ENCODE measurements around the gene LAMC3. TPM values are rescaled to one million over a fixed set of nuclear protein-coding genes. Genes with fewer than 3 reads are reported as not detected.
A peak's percentile ranks its signal among the peaks of the same experiment; 100 is the strongest.

The LAMC3 gene
- total RNA-seq, 1 donor from 2014 or later: 26.4 TPM

GRCh38 chr9:131121346-131121745, 112.4 kb downstream of the LAMC3 start:
- ATAC-seq (no peak), DNase-seq (no peak)
- no peak overlapping the region for H3K4me3 ChIP-seq
- H3K36me3 ChIP-seq: no peaks in the 10 kb centered on the region
- no peak overlapping the region for H3K27ac ChIP-seq
- no peak for TF ChIP-seq CTCF (IDR thresholded peaks at IDR 0.05)
- H3K27me3 ChIP-seq (ENCODE audit: low read depth): no peaks in the 10 kb centered on the region
- intact Hi-C loops (cut with DNase I): no loop called here
- H3K4me1 ChIP-seq: peaks cover 18% of the 10 kb centered on the region
- H3K9me3 ChIP-seq: no peaks in the 10 kb centered on the region

DNA sequence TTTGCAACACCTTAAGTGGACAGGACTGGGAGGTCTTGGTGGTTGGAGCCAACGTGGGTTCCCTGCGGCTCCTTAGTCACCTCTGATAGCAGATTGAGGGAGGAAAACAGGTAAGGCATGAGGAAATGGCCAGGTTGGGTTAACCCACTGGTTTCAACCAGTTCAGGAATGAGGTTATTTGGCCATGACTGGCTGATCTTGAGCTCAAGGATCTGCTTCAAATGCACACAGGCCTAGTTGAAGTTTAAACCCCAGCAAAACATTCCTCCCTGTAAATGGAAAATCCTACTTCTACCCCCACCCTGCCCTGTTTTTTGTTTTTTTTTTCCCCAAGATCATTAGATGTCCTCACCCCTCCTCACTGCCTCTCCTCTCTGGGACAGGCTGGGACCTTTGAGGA, 113.2 kb downstream of the LAMC3 start:
- DNase-seq (no peak), ATAC-seq (no peak)
- H3K9me3 ChIP-seq: no peaks in the 10 kb centered on the region
- H3K4me3 ChIP-seq: no peak overlapping the region
- intact Hi-C loops (cut with DNase I): no loop called here
- H3K4me1 ChIP-seq: peaks cover 26% of the 10 kb centered on the region
- no peaks in the 10 kb centered on the region for H3K27me3 ChIP-seq (ENCODE audit: low read depth)
- H3K27ac ChIP-seq: no peak overlapping the region
- no peak for TF ChIP-seq CTCF (IDR thresholded peaks at IDR 0.05)
- peaks cover under 1% of the 10 kb centered on the region for H3K36me3 ChIP-seq

DNA sequence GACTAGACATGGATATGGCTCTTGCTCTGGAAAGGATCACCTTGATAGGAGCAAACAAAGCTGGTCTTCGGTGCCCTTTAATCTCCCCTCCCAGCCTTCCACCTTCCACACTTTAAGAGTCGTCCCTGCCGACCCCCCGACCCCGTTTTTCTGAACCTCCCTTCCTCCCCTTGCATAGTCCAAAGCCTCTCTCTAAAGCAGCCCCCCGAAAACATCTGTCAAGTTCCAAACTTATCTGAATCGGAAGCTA, 116.0 kb downstream of the LAMC3 start:
- Histone ChIP-seq H3K27me3 (ENCODE audit: low read depth) (no peaks in the 10 kb centered on the region), H3K27ac (peak overlapping the region; percentile 90), H3K4me3 (peak overlapping the region; percentile 85), H3K4me1 (peaks cover 22% of the 10 kb centered on the region), H3K36me3 (peaks cover 29% of the 10 kb centered on the region), H3K9me3 (no peaks in the 10 kb centered on the region)
- TF ChIP-seq CTCF (IDR thresholded peaks at IDR 0.05): no peak
- no peak for DNase-seq
- intact Hi-C loops (cut with DNase I): no loop called here
- ATAC-seq: peak in 1 of 2 donors; percentile 1

GRCh38 chr9:131125288-131126058, 116.5 kb downstream of the LAMC3 start, which contains the start of gene NUP214:
Gene NUP214, plus strand, starts transcription at chr9:131125586. Its CDS starts 119 bp downstream, at chr9:131125705.
- Histone ChIP-seq H3K27ac (peak within 1 kb of the TSS; percentile 90), H3K4me1 (peaks cover 22% of the 10 kb centered on the region), H3K9me3 (no peaks in the 10 kb centered on the region), H3K36me3 (peaks cover 34% of the 10 kb centered on the region), H3K27me3 (ENCODE audit: low read depth) (no peaks in the 10 kb centered on the region), H3K4me3 (peak within 1 kb of the TSS; percentile 85)
- DNase-seq (peak; percentile 100), ATAC-seq (peak; percentile 100)
- intact Hi-C loops (cut with DNase I): no loop called here
- no peak for TF ChIP-seq CTCF (IDR thresholded peaks at IDR 0.05)

DNA sequence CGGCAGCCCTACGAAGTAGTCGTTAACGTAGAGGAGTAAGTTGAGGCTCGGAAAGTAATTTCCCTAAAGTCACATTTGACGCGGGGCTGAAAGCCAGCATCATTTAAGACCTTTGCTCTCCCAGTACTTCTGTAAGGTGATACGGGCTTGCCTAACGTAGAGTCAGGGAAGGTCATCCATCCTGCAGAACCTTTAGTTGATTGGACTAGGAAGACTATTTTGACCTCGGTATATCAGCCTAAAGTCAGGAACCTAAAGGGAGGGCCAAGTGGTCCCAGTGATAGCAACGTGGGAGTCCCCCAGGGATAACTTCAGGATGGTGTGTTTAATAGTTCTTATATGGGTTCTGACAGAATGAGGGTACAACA, 117.1 kb downstream of the LAMC3 start:
- peaks cover 39% of the 10 kb centered on the region for H3K36me3 ChIP-seq
- no peaks in the 10 kb centered on the region for H3K27me3 ChIP-seq (ENCODE audit: low read depth)
- no peak for DNase-seq
- peak overlapping the region; percentile 85 for H3K4me3 ChIP-seq
- no peaks in the 10 kb centered on the region for H3K9me3 ChIP-seq
- H3K4me1 ChIP-seq: peaks cover 22% of the 10 kb centered on the region
- no peak for TF ChIP-seq CTCF (IDR thresholded peaks at IDR 0.05)
- no peak for ATAC-seq
- H3K27ac ChIP-seq: peak overlapping the region; percentile 90
- intact Hi-C loops (cut with DNase I): no loop called here
